ENCODE measurements around the gene PFN3. TPM values are rescaled to one million over a fixed set of nuclear protein-coding genes. Genes with fewer than 3 reads are reported as not detected.

Gene PFN3
- total and polyA plus RNA-seq, 2 of the 13 experiments (the other 11 are each of a cell fraction or from before 2014, with no cell fraction given): not detected

- TF ChIP-seq ZNF598 (CRISPR knock-in tag; IDR thresholded peaks at IDR 0.05; ENCODE audit: borderline replicate concordance) (no peak), ZNF580 (CRISPR knock-in tag; IDR thresholded peaks at IDR 0.05; ENCODE audit: borderline replicate concordance, low read depth) (no peak), ZFY (CRISPR knock-in tag; IDR thresholded peaks at IDR 0.05) (no peak; the same call in 1 of the 2 replicates), ZKSCAN5 (CRISPR knock-in tag; IDR thresholded peaks at IDR 0.05) (no peak), KDM5B (CRISPR knock-in tag; IDR thresholded peaks at IDR 0.05; ENCODE audit: borderline replicate concordance) (peak; percentile 30; the same call in 1 of the 2 replicates), MLLT10 (CRISPR knock-in tag; IDR thresholded peaks at IDR 0.05) (no peak), ZNF10 (CRISPR knock-in tag; IDR thresholded peaks at IDR 0.05; ENCODE audit: borderline replicate concordance, low read depth) (no peak), ZSCAN22 (CRISPR knock-in tag; IDR thresholded peaks at IDR 0.05) (no peak), TRAFD1 (CRISPR knock-in tag; IDR thresholded peaks at IDR 0.05; ENCODE audit: borderline replicate concordance) (no peak; the same call in 1 of the 2 replicates), ZNF335 (CRISPR knock-in tag; IDR thresholded peaks at IDR 0.05) (no peak), ARHGAP35 (CRISPR knock-in tag; IDR thresholded peaks at IDR 0.05; ENCODE audit: borderline replicate concordance) (no peak), ZNF431 (CRISPR knock-in tag; IDR thresholded peaks at IDR 0.05; ENCODE audit: borderline replicate concordance, low read depth) (no peak), CHD2 (IDR thresholded peaks at IDR 0.05; ENCODE audit: low read depth, low read length) (no peak), SOX6 (IDR thresholded peaks at IDR 0.05) (no peak), SOX6 (CRISPR knock-in tag; IDR thresholded peaks at IDR 0.05) (peak; percentile 65), FOXA3 (CRISPR knock-in tag; IDR thresholded peaks at IDR 0.05) (0 out of 2 replicates have a peak, but pooled peaks have one; percentile 17), TERF1 (CRISPR knock-in tag; IDR thresholded peaks at IDR 0.05) (no peak), NR2F2 (IDR thresholded peaks at IDR 0.05; ENCODE audit: borderline replicate concordance, low read depth) (no peak), MAZ (IDR thresholded peaks at IDR 0.05; ENCODE audit: borderline replicate concordance, low read depth, low read length) (no peak), MAZ (CRISPR knock-in tag; IDR thresholded peaks at IDR 0.05; ENCODE audit: low read depth) (peak; percentile 56; the same call in 1 of the 2 replicates), HOXA3 (CRISPR knock-in tag; IDR thresholded peaks at IDR 0.05) (peak; percentile 57; the same call in 1 of the 2 replicates), ATF1 (CRISPR knock-in tag; IDR thresholded peaks at IDR 0.05) (no peak)
Observed at GRCh38 chr5:177409043-177409801, 8.8 kb upstream of the PFN3 start, which contains the start of gene F12 (continued).

All from HepG2 (cell line).